ENCODE results near the gene AP2A1. TPM values are rescaled to one million over a fixed set of nuclear protein-coding genes. Genes with fewer than 3 reads are reported as not detected.

AP2A1 gene
- total and polyA plus RNA-seq, 10 of the 15 experiments (the other 5 are each of a cell fraction or from before 2014, with no cell fraction given) = 0.68 to 78.8 (median 33.8) TPM

GRCh38 chr19:49766007-49766929 lies 533 bp upstream of the AP2A1 start (continued):
- TF ChIP-seq E2F4 (IDR thresholded peaks at IDR 0.05; ENCODE audit: low read depth, low read length) (peak; percentile 66; the same call in 1 of the 2 replicates), RAD21 (IDR thresholded peaks at IDR 0.05; ENCODE audit: insufficient read depth, low read depth, low read length) (no peak), SMARCA5 (IDR thresholded peaks at IDR 0.05) (peak; percentile 21; the same call in 1 of the 2 replicates), PAX8 (IDR thresholded peaks at IDR 0.05) (no peak), ELK1 (IDR thresholded peaks at IDR 0.05; ENCODE audit: low read depth, low read length) (peak; percentile 64), HSF1 (IDR thresholded peaks at IDR 0.05; ENCODE audit: low read depth, low read length) (0 out of 2 replicates have a peak, but pooled peaks have one; percentile 0), BHLHE40 (IDR thresholded peaks at IDR 0.05; ENCODE audit: borderline replicate concordance in 1 of 2, low read depth in 2 of 2, low read length in 1 of 2) (peak; percentile 24 to 31; a peak in 2 of 4 replicates), EED (IDR thresholded peaks at IDR 0.05; ENCODE audit: low read depth) (peak; percentile 58; the same call in 1 of the 2 replicates), IKZF1 (conservative IDR thresholded peaks at IDR 0.05) (peak; percentile 60; the same call in 1 of the 2 replicates), ZNF622 (IDR thresholded peaks at IDR 0.05) (no peak), HCFC1 (IDR thresholded peaks at IDR 0.05; ENCODE audit: low read length) (0 out of 2 replicates have a peak, but pooled peaks have one; percentile 31), NFYA (IDR thresholded peaks at IDR 0.05; ENCODE audit: borderline replicate concordance, low read depth, low read length) (peak; percentile 94), MYB (IDR thresholded peaks at IDR 0.05; ENCODE audit: borderline replicate concordance, low read depth, low read length) (no peak), CREB1 (IDR thresholded peaks at IDR 0.05; ENCODE audit: low read depth) (peak; percentile 92), KAT2A (conservative IDR thresholded peaks at IDR 0.05; ENCODE audit: control insufficient read depth, low read depth, low read length) (no peak), SMC3 (IDR thresholded peaks at IDR 0.05; ENCODE audit: borderline replicate concordance, low read length) (no peak), POLR2AphosphoS5 (IDR thresholded peaks at IDR 0.05; ENCODE audit: low read length) (peak; percentile 86), MXI1 (IDR thresholded peaks at IDR 0.05; ENCODE audit: low read depth, low read length) (peak; percentile 24; the same call in 1 of the 2 replicates)
- TF ChIP-seq, protein P1, sequence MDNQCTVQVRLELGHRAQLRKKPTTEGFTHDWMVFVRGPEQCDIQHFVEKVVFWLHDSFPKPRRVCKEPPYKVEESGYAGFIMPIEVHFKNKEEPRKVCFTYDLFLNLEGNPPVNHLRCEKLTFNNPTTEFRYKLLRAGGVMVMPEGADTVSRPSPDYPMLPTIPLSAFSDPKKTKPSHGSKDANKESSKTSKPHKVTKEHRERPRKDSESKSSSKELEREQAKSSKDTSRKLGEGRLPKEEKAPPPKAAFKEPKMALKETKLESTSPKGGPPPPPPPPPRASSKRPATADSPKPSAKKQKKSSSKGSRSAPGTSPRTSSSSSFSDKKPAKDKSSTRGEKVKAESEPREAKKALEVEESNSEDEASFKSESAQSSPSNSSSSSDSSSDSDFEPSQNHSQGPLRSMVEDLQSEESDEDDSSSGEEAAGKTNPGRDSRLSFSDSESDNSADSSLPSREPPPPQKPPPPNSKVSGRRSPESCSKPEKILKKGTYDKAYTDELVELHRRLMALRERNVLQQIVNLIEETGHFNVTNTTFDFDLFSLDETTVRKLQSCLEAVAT (IDR thresholded peaks at IDR 0.05) = peak; percentile 48; the same call in 1 of the 2 replicates
- TF ChIP-seq, protein P2, sequence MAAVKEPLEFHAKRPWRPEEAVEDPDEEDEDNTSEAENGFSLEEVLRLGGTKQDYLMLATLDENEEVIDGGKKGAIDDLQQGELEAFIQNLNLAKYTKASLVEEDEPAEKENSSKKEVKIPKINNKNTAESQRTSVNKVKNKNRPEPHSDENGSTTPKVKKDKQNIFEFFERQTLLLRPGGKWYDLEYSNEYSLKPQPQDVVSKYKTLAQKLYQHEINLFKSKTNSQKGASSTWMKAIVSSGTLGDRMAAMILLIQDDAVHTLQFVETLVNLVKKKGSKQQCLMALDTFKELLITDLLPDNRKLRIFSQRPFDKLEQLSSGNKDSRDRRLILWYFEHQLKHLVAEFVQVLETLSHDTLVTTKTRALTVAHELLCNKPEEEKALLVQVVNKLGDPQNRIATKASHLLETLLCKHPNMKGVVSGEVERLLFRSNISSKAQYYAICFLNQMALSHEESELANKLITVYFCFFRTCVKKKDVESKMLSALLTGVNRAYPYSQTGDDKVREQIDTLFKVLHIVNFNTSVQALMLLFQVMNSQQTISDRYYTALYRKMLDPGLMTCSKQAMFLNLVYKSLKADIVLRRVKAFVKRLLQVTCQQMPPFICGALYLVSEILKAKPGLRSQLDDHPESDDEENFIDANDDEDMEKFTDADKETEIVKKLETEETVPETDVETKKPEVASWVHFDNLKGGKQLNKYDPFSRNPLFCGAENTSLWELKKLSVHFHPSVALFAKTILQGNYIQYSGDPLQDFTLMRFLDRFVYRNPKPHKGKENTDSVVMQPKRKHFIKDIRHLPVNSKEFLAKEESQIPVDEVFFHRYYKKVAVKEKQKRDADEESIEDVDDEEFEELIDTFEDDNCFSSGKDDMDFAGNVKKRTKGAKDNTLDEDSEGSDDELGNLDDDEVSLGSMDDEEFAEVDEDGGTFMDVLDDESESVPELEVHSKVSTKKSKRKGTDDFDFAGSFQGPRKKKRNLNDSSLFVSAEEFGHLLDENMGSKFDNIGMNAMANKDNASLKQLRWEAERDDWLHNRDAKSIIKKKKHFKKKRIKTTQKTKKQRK (IDR thresholded peaks at IDR 0.05; ENCODE audit: low read depth, low read length) = peak; percentile 88

Measured in GM12878 (cell line).